Skeletal muscle tissue (tissue), 4 donors: Measurements from ENCODE around the gene TXNIP. TPM values are rescaled to one million over a fixed set of nuclear protein-coding genes. Genes with fewer than 3 reads are reported as not detected.

ENCODE experiments used
- H3K27ac ChIP-seq: one replicate; pipeline ENCODE4 v1.7.0; 2013; ENCODE audit warnings: mild to moderate bottlenecking, low read depth, low read length, inconsistent platforms
- H3K27me3 ChIP-seq, 3 donors: one replicate each; pipeline ENCODE4 v1.7.0; 2013; ENCODE audit warnings: low read length in 3 of 3; ENCODE audit not compliant: control insufficient read depth in 3 of 3, insufficient read depth in 3 of 3
- H3K36me3 ChIP-seq, 3 donors: one replicate each; pipeline ENCODE4 v1.7.0; 2013; ENCODE audit warnings: low read length in 3 of 3; ENCODE audit not compliant: control insufficient read depth in 3 of 3, insufficient read depth in 3 of 3
- H3K4me1 ChIP-seq, 3 donors: one replicate each; pipeline ENCODE4 v1.7.0; 2013; ENCODE audit warnings: low read length in 3 of 3, mild to moderate bottlenecking in 3 of 3; ENCODE audit not compliant: control insufficient read depth in 3 of 3, insufficient read depth in 3 of 3
- H3K4me3 ChIP-seq, 3 donors: one replicate each; pipeline ENCODE4 v1.7.0; 2013; ENCODE audit warnings: low read length in 3 of 3
- H3K9ac ChIP-seq, 3 donors: one replicate each; pipeline ENCODE4 v1.7.0; 2013; ENCODE audit warnings: low read length in 3 of 3, mild to moderate bottlenecking in 3 of 3, moderate library complexity in 2 of 3, low read depth in 1 of 3
- H3K9me3 ChIP-seq, 3 donors: one replicate each; pipeline ENCODE4 v1.7.0; 2013; ENCODE audit warnings: low read length in 3 of 3; ENCODE audit not compliant: control insufficient read depth in 3 of 3
- total RNA-seq: library from RNA; depleted of rRNA; stranded (reverse); fragments of >200 nt; gene quantifications from one replicate; pipeline ENCODE4 v1.2.3, GENCODE V29; 2014
- donor health status: Osteomylitis.

The TXNIP gene
- total RNA-seq, 1 donor from 2014 or later, result 536 TPM

DNA sequence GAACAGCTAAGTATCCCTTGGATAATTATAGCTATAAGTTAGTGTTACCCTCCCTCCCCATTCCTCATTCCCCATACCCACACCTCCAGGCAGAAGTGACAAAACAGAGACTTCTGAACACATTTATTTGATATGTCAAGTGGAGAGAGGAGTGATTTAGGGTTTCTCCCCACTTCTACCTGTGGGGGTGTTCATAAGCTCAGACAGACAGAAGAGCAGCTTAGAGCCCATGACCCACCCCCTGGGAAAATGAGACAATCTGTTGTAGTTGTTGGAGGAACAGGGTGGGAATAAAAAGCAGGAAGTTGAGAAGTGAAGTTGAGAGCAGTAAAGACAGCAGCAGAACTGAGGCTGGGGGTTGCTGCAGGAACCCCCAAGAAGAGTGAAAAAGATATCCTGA, 37.0 kb downstream of the TXNIP start:
- no peaks in the 10 kb centered on the region for H3K27me3 ChIP-seq
- H3K27ac ChIP-seq, result peak overlapping the region; percentile 14
- no peaks in the 10 kb centered on the region for H3K36me3 ChIP-seq
- H3K9ac ChIP-seq, result no peak overlapping the region
- H3K4me3 ChIP-seq, result no peak overlapping the region
- peaks cover 79 to 81% (median 81%) of the 10 kb centered on the region in 3 donors for H3K4me1 ChIP-seq
- H3K9me3 ChIP-seq, result no peaks in the 10 kb centered on the region

DNA sequence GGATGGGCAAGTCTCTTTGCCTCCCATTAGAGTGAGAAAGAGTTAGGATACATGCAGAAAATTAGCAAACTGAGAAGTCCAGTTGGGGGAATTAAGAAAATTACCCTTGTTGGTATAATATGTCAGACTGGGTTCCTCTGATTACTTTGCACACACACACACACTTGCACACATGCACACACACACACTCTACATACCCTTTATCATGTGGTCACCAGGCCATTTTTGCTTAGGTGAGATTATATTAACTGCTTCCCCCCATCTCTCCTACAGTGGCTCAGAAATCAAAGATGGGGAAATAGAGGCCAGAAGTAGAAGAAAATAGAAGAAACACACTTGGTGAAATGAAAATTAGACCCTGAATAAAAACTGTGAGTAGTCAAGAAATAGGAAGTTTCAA, 37.6 kb downstream of the TXNIP start:
- no peaks in the 10 kb centered on the region for H3K27me3 ChIP-seq
- peak overlapping the region in 1 of 3 donors; percentile 79 for H3K4me3 ChIP-seq
- no peaks in the 10 kb centered on the region for H3K36me3 ChIP-seq
- H3K9ac ChIP-seq, result no peak overlapping the region
- H3K4me1 ChIP-seq, result peaks cover 78 to 82% (median 79%) of the 10 kb centered on the region in 3 donors
- H3K9me3 ChIP-seq, result no peaks in the 10 kb centered on the region
- no peak overlapping the region for H3K27ac ChIP-seq

DNA sequence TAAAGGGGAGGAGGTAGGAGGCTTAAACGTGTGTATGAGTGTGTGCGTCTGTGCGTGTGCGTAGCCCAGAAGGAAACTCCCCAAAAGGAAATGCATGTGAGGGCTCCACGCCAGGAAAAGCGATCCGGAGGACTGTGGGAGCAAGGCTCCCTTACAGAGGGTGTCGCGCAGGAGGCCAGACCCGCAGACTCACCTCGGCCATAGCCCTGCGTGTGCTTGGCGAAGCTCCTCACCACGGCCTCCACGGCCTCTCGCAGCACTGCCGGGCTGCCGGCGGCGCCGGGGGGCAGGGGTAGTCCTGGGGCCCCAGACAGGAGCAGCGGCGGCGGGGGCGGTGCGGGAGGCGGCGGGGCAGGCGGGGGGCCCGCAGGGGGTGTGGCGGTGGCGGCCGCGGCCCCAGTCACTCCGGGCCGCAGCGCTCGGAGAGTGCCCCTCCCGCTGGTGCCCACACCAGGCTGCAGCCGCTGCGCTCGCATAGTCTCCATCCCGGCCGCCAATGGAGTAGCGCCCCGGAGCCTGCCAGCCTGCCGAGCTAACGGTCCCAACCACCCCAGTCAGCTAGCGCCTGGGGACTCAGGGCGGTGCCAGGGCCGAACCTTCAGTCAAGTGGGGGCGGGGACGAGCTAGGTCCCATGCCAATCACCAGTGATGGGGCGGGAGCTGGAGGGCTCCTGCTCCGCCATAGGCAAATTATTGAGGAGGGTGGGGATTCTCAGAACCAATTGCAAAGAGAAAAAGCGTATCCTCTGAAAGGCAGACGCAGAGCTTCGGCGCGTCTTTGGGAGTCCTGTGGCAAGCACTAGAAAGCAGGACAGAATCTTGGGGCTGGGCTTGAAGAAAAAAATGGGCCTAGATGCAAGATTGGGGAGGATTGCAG, 38.7 kb downstream of the TXNIP start, which contains the start of gene LIX1L:
TSS of gene LIX1L (minus strand) at position 575 of the 877 bp plus-strand sequence. CDS start at position 485, 90 bp downstream.
- H3K9me3 ChIP-seq, result no peaks in the 10 kb centered on the region
- H3K36me3 ChIP-seq, result no peaks in the 10 kb centered on the region
- peak within 1 kb of the TSS; percentile 69 to 84 (median 79) for H3K4me3 ChIP-seq
- H3K4me1 ChIP-seq, result peaks cover 72 to 76% (median 73%) of the 10 kb centered on the region in 3 donors
- peak within 1 kb of the TSS; percentile 76 to 92 (median 79) for H3K9ac ChIP-seq
- no peaks in the 10 kb centered on the region for H3K27me3 ChIP-seq
- peak within 1 kb of the TSS; percentile 90 for H3K27ac ChIP-seq

DNA sequence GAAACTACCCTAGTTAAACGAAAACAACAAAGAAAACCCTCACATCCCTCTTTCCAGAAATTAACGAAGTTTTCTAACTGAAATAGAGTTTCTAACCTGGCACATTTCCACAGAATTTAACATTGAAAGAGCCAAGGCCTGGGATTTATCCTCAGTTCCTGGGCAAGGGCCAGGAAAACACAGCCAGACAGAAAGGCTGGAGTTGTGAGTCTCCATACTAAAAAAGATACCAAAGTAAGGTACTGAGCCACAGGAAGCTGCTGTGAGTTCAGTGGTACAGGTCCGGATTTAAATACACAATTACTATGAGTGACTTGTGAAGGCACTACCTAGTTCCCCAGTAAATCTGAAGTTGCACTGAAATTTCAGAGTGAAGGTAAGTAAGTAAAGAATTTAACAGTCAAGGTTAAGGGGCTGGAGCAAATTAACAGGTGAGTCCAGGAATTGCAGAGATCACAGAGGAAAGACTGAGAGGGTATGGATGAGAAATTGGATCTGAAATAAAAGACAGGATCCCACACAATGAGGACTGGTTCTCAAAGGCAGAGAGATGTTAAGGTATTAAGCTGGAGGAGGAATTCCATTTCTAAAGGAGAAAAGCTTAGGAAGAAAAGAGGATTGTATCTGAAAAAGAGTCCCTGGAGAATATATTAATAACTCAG, 39.5 kb downstream of the TXNIP start:
- peaks cover 66 to 71% (median 69%) of the 10 kb centered on the region in 3 donors for H3K4me1 ChIP-seq
- H3K9ac ChIP-seq, result peak overlapping the region; percentile 76 to 92 (median 79)
- H3K4me3 ChIP-seq, result peak overlapping the region; percentile 69 to 84 (median 77)
- no peaks in the 10 kb centered on the region for H3K27me3 ChIP-seq
- H3K9me3 ChIP-seq, result no peaks in the 10 kb centered on the region
- H3K36me3 ChIP-seq, result no peaks in the 10 kb centered on the region
- peak overlapping the region; percentile 90 for H3K27ac ChIP-seq

DNA sequence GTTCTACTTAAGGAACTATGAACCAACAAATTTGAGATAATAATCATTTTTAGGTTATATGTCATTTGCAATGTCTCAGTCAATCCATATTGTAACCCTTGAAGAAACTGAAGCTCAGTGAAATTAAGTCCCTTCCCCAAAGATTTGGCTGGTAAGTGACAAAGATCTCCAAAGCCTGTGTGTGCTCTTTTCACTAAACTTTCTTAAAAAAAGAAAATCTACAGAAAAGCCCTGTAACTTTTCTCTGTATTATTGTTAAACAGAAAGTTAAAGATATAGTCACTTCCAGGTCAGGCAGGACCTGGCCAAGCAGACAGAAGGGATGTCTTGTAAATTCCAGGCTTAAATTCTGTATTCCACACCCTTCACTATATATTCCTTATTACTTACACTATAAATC, 40.0 kb downstream of the TXNIP start:
- H3K9ac ChIP-seq, result peak overlapping the region; percentile 76 to 92 (median 79)
- H3K9me3 ChIP-seq, result no peaks in the 10 kb centered on the region
- H3K27ac ChIP-seq, result peak overlapping the region; percentile 90
- H3K36me3 ChIP-seq, result no peaks in the 10 kb centered on the region
- no peaks in the 10 kb centered on the region for H3K27me3 ChIP-seq
- H3K4me3 ChIP-seq, result peak overlapping the region; percentile 69 to 84 (median 77)
- peaks cover 61 to 65% (median 64%) of the 10 kb centered on the region in 3 donors for H3K4me1 ChIP-seq

DNA sequence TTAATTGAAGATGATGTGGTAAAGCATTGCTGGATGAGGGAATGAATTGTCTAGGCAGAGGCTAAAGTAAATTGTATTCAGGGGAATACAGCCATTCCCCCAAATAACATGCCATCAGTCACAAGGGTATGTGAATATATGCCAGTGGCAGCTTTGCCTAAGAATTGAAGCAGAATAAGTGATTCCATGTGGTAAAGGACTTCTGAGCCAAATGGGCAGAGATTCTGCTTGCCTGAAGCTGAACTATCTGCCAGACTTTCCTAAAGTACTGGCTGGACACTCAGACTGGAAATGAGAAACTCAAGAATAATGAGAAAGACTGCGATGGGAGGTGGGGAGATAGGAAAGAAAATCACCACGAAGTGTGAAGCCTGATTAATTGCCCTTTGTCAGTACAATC, 40.9 kb downstream of the TXNIP start:
- peak overlapping the region; percentile 54 to 92 (median 76) for H3K9ac ChIP-seq
- H3K27me3 ChIP-seq, result no peaks in the 10 kb centered on the region
- peaks cover 56 to 63% (median 61%) of the 10 kb centered on the region in 3 donors for H3K4me1 ChIP-seq
- no peaks in the 10 kb centered on the region for H3K9me3 ChIP-seq
- peaks cover 0 to 3% (median 0%) of the 10 kb centered on the region in 3 donors for H3K36me3 ChIP-seq
- H3K4me3 ChIP-seq, result peak overlapping the region; percentile 1 to 77 (median 11)
- H3K27ac ChIP-seq, result peak overlapping the region; percentile 90

DNA sequence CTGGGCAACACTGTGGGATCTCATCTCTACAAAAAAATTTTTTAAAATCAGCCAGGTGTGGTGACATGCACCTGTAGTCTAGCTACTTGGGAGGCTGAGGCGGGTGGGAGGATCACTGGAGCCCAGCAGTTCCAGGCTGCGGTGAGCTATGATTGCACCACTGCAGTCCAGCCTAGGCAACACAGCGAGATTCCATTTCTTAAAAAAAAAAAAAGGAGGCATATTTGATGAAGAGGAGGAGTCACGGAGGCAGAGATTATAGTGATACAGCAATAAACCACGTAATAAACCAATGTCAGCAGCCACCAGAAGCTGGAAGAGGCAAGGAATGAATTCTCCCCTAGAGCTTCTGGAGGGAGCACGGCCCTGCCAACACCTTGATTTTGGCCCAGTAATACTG, 42.5 kb downstream of the TXNIP start:
- Histone ChIP-seq H3K4me1 (peaks cover 57 to 58% (median 57%) of the 10 kb centered on the region in 3 donors), H3K36me3 (peaks cover 0 to 3% (median 0%) of the 10 kb centered on the region in 3 donors), H3K27ac (no peak overlapping the region), H3K9ac (no peak overlapping the region), H3K27me3 (no peaks in the 10 kb centered on the region), H3K4me3 (no peak overlapping the region), H3K9me3 (no peaks in the 10 kb centered on the region)

DNA sequence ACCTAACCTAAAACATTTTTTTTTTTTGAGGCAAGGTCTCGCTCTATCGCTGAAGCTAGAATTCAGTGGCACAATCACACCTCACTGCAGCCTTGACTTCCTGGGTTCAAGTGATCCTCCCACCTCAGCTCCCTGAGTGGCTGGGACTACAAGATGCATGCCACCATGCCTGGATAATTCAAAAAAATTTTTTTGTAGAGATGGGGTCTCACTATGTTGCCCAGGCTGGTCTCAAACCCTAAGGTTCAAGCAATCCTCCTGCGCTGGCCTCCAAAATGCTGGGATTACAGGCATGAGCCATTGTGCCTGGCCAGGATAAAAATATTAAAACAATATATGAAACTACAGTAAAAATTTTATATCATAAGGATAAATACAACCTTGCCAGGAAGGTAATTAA, 43.5 kb downstream of the TXNIP start:
- Histone ChIP-seq H3K9me3 (no peaks in the 10 kb centered on the region), H3K9ac (no peak overlapping the region), H3K4me3 (no peak overlapping the region), H3K27me3 (no peaks in the 10 kb centered on the region), H3K36me3 (peaks cover 0 to 3% (median 0%) of the 10 kb centered on the region in 3 donors), H3K27ac (no peak overlapping the region), H3K4me1 (peaks cover 53 to 55% (median 55%) of the 10 kb centered on the region in 3 donors)

DNA sequence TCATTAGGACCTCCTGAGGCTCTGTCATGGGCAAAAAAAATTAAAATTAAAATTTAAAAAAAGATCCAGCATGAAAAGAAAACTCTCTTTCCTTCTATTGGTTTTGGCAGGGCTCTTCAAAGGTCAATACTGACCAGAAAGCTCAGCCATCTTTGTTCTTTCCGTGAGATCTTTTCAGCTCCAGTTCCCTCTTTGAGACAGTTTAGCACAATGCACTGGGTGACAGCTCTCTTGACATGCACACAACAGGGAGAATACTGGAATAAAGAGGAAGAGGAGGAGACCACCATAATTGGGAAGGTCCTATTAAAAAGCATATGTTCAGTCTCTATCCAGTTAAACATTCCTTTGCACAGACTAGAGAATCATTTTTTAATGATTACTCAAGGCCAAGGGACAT, 44.9 kb downstream of the TXNIP start:
- Histone ChIP-seq H3K9me3 (no peaks in the 10 kb centered on the region), H3K9ac (no peak overlapping the region), H3K4me3 (no peak overlapping the region), H3K4me1 (peaks cover 47 to 61% (median 52%) of the 10 kb centered on the region in 3 donors), H3K27me3 (no peaks in the 10 kb centered on the region), H3K27ac (no peak overlapping the region), H3K36me3 (peaks cover 0 to 11% (median 0%) of the 10 kb centered on the region in 3 donors)
